ENCODE measurements around the gene CDH13.
A peak's percentile ranks its signal among the peaks of the same experiment; 100 is the strongest.

The CDH13 gene

DNA sequence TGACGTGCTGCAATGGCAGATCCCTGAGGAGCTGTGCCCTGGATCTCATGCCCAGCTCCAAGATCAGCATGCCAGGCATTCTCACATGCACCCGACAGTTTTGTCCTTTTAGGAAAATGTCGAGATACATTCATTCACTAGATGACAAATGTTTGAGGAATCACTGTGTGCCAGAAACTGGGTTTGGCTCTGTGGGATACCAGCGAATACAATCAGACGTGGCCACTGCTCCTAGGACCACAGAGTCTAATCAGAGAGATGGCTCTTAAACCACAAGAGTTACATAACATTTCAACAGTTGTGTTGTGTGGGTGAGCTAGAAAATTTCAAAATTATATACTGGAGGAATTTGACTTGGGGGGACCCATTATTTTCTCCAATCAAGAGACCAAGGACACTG is 579.7 kb downstream of the CDH13 start:
- no peak for DNase-seq

DNA sequence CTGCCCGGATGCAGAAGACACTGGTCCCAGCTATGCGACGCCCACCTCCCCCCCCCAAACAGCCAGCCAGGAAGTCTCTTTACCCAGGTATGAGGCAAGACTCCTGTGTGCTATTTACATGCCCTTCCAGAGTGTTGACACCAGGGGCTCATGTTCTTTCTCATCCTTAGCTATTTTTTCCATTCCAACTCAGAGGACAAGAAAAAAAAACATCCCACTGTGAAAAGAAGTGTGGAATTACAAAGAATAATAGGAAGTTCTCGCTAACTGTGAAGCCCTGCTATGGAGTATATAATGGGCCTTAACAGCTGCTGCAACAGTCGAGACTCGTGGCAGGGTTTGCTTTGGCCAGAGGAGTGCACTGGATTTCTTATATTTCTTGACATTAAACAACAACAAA is 584.9 kb downstream of the CDH13 start:
- DNase-seq: no peak

DNA sequence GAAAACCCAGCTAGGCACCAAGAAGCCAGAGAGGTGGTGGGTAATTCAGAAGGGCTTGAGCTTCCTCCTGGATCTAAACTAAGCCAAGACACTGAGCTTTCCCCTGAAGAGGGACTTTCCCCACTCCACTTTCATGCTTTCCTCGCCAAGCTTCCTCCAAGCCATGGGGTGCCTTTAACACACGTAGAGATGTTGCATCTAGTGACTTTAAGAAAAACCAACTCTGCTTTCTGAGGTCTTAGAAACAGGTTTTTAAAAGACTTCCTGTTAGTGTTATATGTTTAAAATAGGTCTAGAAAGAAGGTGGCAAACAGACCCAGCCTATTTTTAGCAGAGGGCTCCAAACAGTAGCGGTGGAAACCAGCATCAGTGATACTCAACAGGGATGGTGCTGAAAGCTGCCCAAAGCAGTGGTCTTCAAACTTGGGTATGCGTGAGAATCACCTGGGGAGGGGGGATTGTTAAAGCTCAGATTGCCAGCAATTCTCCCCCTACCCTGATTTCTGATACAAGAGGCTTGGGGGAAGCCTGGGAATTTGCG is 585.6 kb downstream of the CDH13 start:
- no peak for DNase-seq

DNA sequence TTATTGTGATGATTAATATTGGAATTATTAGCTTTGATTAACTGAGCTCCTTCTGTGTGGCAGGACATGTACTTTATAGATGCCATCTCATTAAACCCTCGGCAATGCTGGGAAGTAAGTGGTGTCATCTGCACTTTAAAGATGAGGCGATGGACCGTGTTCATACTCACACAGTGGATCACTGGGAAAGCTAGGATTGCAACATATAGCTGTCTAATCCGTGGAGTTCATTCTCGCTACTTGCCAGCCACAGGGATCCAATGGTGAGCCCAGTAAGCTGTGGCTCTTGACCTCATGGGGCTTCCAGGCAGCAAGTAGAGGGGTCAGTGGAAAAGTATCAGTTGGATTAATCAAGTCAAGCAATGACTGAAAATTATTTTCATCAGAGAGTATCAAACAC is 587.9 kb downstream of the CDH13 start:
- no peak for DNase-seq

DNA sequence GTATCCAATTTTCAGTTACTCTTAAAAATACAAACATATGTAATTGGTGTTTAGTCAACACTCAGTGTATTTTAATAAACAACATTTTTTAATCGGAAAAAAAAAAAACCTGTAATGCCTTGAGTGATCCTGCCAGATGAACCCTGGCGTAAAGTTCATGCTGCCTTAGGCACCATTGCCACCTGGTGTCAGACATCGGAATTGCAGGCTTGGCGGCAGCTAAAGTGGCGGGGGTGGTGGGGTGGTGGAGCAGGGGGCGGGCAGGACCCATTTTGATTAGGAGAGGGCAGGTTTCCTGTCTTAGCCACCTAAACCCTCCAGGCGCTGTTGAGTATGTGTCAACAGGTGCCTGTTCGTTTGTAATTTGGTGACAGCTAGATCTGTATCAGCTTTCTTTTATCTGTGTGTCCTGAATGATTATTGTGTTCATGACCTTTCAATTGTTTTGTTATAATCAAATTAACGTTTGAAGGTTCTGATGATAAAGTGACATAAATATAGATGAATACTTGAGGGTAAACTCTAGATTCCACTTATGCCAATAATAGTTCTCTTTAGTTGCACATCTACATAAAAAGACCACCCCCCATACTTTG is 588.7 kb downstream of the CDH13 start:
- DNase-seq: peak; percentile 6

DNA sequence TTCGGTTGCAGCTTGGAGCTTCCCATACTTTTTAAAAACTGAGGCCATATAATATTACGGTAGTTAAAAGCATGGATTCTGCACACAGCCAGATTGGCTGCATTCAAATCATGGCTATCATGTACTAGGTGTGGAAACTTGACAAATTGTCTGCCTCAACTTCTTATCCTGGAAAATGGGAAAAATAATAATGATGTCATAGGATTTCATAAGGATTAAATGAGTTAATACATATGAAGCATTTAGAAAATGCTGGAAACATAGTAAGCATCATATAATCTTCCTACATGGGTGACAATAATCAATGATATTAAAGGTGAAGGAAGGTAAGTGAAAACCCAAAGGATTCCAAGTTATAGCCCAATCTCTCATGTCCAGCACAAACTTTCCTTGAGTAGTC is 592.5 kb downstream of the CDH13 start:
- no peak for DNase-seq

DNA sequence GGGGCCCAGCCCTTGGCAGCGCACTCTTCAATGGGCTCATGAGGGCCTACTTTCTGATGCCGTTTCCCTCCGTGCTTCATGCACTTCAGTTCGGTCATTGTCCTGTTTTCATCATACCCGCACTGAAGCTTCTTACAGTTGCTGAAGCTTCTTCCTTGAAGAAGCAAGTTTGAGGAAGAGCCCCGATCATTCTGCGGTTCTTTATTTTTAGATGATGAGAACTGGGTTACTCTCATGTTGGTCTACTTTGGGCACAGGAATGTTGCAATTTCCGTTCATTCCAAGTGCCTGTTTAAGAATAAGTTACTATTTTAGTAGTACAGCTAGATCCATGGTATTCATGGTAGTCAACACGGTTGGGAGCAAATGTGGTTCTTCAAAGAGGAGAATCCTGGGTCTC is 593.3 kb downstream of the CDH13 start:
- no peak for DNase-seq

DNA sequence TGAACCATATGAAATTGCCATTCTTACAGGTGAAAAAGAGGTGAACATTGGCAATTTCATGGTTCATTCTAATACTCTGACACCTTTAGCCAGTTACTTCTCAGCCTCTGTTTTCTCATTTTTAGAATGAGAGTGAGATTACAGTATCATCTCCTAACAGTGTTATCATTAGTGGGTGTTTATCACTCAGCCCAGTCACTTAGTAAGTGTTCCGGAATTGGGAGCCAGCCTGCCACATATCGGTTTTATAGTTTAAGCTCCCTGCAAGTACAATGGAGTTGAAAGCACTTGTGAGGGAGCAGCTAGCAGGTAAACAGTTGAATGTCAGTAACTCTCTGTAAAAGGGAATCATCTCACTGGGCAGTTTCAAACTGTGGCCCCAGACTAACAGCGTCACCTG is 597.9 kb downstream of the CDH13 start:
- no peak for DNase-seq

DNA sequence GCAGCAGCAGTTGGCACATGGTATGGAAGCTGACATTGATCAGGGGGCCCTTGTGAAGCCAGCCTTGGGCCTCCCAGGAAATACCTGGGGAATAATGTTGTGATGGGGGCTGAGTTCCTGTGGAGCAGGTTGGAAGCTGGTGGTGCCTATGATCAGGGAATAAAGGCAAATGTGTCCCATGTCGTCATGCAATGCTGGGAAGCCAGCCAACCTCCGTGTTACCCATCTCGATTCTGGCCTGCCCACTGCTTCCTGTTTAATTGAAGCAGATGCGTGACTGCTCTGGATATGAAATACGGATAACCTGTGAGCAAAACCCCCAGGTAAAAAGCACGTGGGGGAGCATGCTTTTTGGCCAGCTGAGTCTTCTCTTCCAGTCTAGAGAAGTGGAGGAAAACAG is 600.6 kb downstream of the CDH13 start:
- no peak for DNase-seq

DNA sequence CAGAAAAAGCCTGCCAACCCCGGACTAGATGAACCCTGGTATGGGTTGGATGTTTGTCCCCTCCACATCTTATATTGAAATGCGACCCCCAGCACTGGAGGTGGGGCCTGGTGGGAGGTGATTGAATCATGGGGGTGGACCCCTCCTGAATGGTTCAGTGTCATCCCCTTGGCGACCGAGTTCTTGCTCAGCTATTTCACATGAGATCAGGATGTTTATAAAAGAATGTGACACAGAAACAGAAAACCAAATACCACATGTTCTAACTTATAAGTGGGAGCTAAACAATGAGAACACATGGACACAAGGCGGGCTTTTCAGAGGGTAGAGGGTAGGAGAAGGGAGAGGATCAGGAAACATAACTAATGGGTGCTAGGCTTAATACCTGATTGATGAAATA is 605.0 kb downstream of the CDH13 start:
- no peak for DNase-seq

DNA sequence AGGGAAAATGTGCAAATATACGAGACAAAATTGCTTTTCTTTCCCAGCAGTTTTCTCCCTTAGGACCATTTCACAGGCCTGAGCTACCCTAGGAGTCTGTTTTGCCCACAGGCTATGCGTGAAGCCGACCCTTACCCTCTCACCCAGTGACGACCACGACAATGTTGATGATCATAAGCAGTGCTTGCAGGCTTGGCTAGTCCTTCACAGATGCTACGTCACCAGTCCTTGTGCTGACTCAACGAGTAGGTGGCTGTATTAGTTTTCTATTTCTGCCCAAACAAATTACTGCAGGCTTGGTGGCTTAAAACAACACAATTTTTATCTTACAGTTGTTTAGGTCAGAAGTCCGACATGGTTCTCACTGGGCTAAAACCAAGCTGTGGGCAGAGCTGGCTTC is 606.4 kb downstream of the CDH13 start:
- no peak for DNase-seq

DNA sequence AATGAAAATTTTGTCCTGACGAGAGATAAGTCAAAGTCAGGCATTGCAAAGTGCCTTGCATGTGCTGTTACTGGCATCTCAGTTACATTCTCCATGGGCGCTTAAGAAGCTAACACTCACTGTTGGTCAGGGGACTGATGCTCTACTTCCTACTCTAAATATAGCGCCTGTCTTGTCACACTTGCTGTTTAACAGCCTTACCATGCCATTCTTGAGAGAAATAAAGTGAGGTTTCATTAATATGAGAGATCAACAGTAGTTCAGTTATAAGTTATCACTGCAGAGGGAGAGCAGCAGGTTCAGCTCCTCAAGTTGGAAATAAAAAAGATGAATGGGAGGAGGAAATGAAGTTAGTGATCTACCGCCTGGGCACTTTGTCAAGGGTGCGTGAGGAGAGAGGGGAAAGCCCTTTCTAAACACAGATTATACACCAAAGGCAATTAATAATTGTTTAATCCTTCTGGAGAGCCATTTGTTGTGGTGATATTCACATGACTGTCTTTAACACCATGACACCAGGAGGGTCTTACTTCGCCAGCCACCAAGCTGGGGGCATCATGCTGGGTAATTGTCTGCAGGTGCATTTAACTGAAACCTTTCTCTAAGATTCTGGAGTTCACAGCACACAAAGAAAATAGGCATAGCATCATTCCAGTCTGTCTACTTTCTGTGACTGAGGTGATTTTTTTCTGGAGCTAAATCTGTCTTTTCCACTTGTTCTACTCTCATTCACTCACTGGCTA is 612.4 kb downstream of the CDH13 start:
- DNase-seq: no peak

DNA sequence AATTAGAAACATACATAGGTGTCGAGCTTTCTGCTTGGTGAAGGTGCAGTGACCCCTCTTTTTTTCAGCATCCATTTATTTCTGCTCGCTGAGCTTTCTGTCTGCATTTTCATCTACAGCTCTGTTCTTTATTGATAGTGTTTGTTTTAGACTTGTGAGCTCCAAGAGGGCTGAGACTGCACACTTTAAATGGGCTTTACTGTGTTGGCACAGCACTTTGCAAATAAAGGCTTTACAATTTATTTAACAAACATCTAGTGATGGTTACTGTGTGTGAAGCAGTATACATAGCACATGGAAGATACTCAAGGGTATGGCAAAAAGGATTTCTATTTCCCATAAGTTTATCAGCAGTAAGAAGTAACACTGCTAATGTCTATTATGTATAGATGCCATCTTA is 617.3 kb downstream of the CDH13 start:
- no peak for DNase-seq

DNA sequence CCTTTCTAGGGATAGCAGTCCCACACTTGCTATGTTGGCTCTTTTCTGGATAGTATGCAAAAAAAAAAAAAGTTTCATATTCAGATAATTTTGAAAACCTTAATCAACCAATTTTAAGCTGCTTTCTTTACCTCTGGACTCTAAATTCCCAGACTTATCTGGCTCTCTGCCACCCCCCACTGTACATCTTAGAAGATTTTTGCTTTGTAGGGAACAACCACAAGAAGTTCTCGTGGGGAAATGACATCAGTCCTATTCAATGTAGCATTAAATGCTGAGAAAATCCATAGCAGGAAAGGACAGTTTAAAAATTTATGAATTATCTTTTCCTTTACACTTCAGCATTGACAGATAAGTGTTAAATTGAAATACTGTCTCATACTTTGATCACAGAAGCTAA is 618.3 kb downstream of the CDH13 start:
- DNase-seq: no peak

DNA sequence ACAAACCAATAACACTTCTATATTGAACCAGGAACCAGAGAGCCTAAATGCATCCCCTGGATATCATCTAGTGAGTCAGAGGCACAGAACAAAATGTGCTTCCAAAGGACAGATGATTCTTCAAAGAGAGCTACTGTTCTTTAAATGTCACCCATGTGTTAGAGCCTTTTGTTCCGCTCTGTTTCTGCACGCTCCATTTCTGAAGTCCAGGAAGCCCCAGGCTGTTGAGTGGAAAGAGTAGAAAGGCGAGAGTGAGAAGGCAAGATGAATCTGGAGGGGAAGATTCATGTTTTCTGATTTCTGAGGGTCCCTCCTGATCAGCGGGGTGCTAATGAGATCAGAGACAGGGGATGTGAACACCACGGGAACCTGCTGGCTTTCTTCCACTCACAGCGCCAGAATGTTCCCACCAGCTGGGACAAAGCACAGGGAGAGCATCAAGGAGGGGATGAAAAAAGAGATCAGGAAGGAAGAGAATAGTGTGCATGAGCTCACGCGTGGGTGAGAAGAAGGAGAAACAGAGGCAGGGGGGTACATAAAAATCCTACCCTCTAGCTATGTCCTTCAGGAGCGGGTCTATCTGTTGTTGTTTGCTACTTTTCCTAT is 621.1 kb downstream of the CDH13 start:
- no peak for DNase-seq

DNA sequence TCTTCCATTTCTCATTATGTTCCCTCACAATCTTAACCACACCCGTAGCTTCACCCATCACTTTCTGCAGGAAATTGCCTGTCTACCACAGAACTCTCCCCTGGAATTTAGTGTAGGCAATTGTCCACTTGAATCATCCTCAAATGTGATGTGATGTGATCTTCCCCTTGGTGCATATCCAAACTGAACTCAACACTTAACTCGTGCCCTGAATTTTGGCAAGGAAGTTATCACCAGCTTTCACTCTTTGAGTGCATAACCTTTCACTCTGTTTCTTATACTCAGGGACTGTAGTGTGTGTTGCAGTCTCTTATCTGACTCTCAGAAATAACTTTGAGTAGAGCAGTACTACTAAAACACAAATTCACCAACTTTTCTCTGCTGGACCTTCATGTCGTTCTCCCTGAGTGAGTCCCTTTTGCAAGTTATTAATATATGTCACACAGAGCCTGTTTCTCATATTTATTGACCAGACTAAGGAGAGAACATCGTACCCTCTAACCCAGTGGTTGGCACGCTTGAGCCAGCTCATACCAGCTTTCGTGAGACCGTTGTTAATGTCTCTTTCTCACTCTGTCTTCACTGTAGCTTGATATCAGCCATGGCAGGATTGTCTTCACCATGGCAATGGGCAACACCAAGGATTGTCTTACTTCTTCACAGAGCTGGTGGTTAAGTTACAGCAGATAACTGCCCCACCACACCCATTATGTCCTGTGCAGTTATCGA is 622.1 kb downstream of the CDH13 start:
- DNase-seq: no peak

DNA sequence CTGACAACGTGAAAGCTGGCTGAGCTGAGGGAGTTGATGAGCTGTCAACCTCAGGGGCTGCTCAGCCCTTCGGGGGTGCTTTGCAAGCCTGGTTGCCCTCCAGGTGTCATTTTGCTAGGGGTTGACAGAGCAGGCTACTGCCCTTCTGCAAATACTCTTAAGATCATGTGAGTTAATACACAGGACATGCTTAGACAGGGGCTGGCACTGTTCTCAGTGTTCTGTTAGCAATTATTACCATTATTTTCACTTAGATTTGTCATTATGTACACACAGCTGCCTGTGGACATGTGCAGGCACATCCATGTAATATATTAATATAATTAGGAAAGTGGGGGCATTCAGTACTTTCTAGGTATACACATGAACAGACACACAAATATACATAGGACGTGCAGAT is 626.8 kb downstream of the CDH13 start:
- no peak for DNase-seq

DNA sequence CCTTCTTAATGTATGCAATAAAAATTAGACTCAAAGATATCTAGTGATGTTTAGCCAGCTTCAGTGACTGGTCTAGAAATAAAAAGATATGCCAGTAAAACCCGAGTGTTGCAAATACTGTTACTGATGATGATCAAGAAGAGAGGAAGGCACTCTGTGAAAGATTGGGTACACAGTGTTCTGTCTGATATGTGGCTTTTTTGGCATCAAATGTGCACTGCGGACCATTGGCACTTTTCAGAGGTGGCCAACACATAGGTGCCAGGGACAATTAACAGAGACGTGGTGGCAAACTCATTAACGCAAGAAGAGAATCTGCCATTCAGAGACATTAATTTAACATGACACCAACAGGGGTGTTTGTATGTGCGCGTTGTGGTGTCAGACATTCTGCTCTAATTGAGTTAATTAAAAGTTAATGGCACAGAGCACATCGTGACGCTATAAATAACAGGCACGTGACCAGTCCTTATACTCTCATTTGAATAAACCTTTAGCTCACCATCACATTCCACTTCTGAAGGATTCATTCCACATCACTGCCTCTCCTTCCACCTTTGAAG is 631.7 kb downstream of the CDH13 start:
- no peak for DNase-seq

DNA sequence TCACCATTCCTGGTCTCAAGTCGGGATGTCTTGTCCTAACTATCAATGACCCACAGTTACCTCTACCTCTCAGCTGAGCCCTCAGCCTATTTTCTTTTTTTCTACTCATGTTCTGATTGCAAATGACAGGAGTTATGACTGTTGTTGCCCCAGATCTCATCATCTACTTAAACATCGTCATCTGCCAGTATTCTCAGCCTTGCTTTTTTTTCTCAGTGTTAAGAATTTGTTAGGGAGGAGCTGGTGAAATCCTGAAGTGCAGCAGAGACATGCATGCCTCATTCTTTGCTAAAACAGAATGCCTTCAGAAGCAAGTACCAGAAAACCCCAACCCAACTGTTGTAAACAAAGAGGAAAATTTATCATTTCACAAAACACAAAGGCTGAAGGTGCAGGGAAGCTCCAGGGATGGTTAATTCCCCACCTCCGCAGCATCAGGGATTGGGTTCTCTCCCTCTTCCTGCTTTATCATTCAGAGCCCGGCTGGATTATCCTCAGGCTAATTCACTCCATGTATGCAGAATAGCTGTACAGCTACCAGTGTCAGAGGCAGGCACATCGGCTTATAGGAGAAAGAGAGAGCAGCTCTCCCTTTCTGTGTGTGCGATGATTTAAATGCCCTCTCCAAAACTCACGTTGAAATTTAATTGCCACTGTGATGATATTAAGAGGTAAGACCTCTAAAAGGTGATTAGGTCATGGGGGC is 640.2 kb downstream of the CDH13 start:
- DNase-seq: no peak

DNA sequence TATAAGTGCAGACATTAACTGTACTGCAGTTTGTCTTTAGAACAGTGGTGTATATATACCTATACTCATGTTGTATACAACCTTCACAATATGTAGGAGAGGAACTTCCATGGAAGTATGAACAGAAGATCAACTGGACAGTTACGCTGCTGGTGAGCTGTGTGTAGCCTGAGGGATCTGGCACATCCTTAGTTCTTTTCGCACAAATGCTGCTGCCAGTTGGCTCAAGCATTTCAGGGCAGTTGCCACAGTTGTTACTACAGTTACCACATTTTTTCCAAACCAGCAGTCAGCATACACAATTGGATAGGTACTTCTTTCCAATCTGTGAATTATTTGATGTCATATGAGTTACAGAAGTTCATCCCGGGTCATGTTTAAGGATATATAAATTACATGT is 641.4 kb downstream of the CDH13 start:
- DNase-seq: no peak

DNA sequence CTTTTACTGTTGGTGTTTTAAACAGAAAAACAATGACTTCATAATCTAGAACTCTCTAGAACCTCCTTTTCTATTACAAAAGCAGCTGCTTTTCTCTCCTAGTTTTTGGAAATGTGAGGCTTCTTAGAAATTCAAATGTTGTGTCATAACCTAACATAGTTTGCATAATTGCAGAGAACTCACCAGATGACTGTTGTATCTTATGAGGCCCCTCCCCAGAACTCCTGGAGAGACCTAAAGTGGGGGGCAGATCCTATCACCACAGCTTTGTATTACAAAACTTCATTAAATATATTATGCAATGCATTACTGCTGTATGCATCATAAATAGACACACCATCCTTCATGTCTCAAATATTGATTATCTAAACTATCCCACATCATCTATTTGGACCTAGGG is 642.3 kb downstream of the CDH13 start:
- no peak for DNase-seq

DNA sequence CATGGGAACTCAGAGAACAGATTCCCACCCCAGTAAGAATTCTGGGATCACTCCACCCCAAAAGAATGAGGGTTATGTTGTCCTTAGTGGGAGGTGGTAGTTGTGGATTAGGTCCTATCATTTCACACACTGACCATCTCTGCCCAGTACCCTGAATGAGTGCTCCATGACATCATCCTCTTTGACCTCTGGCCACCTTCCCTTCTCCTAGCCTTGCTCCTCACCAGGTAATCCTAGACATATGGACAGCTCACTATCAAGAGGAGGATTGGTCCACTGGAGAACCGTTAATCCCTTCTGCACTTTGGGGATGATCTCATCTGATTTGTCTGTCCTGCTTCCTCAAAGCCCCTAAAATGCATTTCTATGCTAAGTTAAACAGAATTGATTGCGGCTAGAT is 642.8 kb downstream of the CDH13 start:
- DNase-seq: no peak

DNA sequence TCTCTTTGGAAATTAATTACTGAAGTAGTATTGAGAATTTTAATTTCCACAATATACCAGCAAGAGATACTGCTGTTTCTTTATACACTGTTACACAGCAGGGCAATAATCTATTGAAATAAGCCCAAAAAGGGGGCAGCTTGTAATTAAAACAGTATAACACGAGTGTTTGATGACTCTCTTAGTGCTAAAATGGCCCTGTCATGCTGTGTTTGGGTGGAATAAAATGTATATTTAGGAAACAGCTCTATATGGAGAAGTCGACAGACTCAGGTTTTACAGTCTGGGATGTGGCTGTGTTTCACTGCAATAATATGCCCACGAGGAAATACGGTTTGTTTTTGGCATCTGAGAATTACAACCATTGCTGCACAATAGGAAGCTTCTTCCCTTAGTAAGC is 643.3 kb downstream of the CDH13 start:
- no peak for DNase-seq

All from activated effector memory CD4-positive, alpha-beta T cell treated with Interleukin-2 at 50 U/mL for 16 hours (primary cell).